CD14-positive monocyte (primary cell): ENCODE results near the gene P2RY6. TPM values are rescaled to one million over a fixed set of nuclear protein-coding genes. Genes with fewer than 3 reads are reported as not detected.

ENCODE experiments used
- DNase-seq, 3 donors: peaks; one replicate each; pipeline ENCODE4 v3.0.0-alpha.2; 2011 to 2022
- H2AFZ ChIP-seq: 2 replicates; pipeline ENCODE4 v1.6.0; 2012; ENCODE audit warnings: mild to moderate bottlenecking, low read depth, low read length, inconsistent platforms; ENCODE audit not compliant: insufficient read depth, poor library complexity, severe bottlenecking
- H3K27ac ChIP-seq, 2 donors: 1 replicate in 1 of 2; 2 replicates in 1 of 2; pipeline ENCODE4 v1.5.1; 2012 to 2013; ENCODE audit warnings: low read length in 2 of 2, control low read depth in 1 of 2, inconsistent platforms in 1 of 2, low read depth in 1 of 2, mild to moderate bottlenecking in 1 of 2
- H3K27me3 ChIP-seq, 2 donors: one replicate each; pipeline versions ENCODE4 v1.6.0 to v1.6.1; 2011 to 2013; ENCODE audit warnings: low read length in 2 of 2; ENCODE audit not compliant: control insufficient read depth in 2 of 2, insufficient read depth in 2 of 2
- H3K36me3 ChIP-seq, 2 donors: replicated peaks in 1 of 2; 1 replicate in 1 of 2; 2 replicates in 1 of 2; pipeline versions ENCODE4 v1.5.1 to v1.6.1; 2012 to 2013; ENCODE audit warnings: low read length in 2 of 2, control low read depth in 1 of 2, inconsistent platforms in 1 of 2, mild to moderate bottlenecking in 1 of 2; ENCODE audit not compliant: insufficient read depth in 2 of 2, control insufficient read depth in 1 of 2
- H3K4me1 ChIP-seq, 2 donors: 1 replicate in 1 of 2; 2 replicates in 1 of 2; pipeline versions ENCODE4 v1.5.1 to v1.6.1; 2012 to 2013; ENCODE audit warnings: low read length in 2 of 2, control low read depth in 1 of 2, inconsistent platforms in 1 of 2, mild to moderate bottlenecking in 1 of 2, moderate library complexity in 1 of 2; ENCODE audit not compliant: insufficient read depth in 2 of 2, control insufficient read depth in 1 of 2
- H3K4me2 ChIP-seq: replicated peaks from 2 replicates; pipeline ENCODE3; 2012; ENCODE audit warnings: low read length, moderate library complexity, mild to moderate bottlenecking; ENCODE audit not compliant: poor library complexity, severe bottlenecking; ENCODE audit errors: extremely low read depth
- H3K4me3 ChIP-seq, 3 experiments: fragments of 200-600 bp in 1 of 3; sonication (generic) in 1 of 3; replicated peaks in 1 of 3; 1 replicate in 2 of 3; 2 replicates in 1 of 3; pipeline ENCODE4 v1.5.1; 2011 to 2013; ENCODE audit warnings: low read length in 3 of 3, mild to moderate bottlenecking in 3 of 3, control low read depth in 2 of 3, low read depth in 2 of 3, inconsistent platforms in 1 of 3, moderate library complexity in 1 of 3
- H3K79me2 ChIP-seq: 2 replicates; pipeline ENCODE4 v1.6.0; 2012; ENCODE audit warnings: mild to moderate bottlenecking, control low read depth, inconsistent platforms, low read length, moderate library complexity; ENCODE audit not compliant: insufficient read depth
- H3K9ac ChIP-seq: 2 replicates; pipeline ENCODE4 v1.6.0; 2017; ENCODE audit warnings: low read length, mild to moderate bottlenecking; ENCODE audit not compliant: insufficient read depth, poor library complexity, severe bottlenecking
- H3K9me3 ChIP-seq, 2 donors: replicated peaks in 1 of 2; 1 replicate in 1 of 2; 2 replicates in 1 of 2; pipeline versions ENCODE4 v1.5.1 to v1.6.1; 2012 to 2013; ENCODE audit warnings: low read length in 2 of 2, control low read depth in 1 of 2; ENCODE audit not compliant: control insufficient read depth in 1 of 2, insufficient read depth in 1 of 2
- H4K20me1 ChIP-seq: 2 replicates; pipeline ENCODE4 v1.6.0; 2012; ENCODE audit warnings: mild to moderate bottlenecking, low read length, control low read depth, moderate library complexity; ENCODE audit not compliant: insufficient read depth
- H3K27ac Mint-ChIP-seq, 7 donors: one replicate each; pipeline ENCODE4 v1.8.0; 2020; ENCODE audit warnings: mild to moderate bottlenecking in 7 of 7, mixed read lengths in 7 of 7, moderate library complexity in 6 of 7, inconsistent platforms in 2 of 7
- H3K27me3 Mint-ChIP-seq, 3 donors: one replicate each; pipeline ENCODE4 v1.8.0; 2021 to 2022; ENCODE audit warnings: low read depth in 3 of 3, mild to moderate bottlenecking in 3 of 3, mixed read lengths in 3 of 3, moderate library complexity in 3 of 3, inconsistent platforms in 1 of 3
- H3K36me3 Mint-ChIP-seq, 2 donors: one replicate each; pipeline ENCODE4 v1.8.0; 2020; ENCODE audit warnings: mixed read lengths in 2 of 2, inconsistent platforms in 1 of 2, mild to moderate bottlenecking in 1 of 2
- H3K4me1 Mint-ChIP-seq: one replicate; pipeline ENCODE4 v1.8.0; 2020; ENCODE audit warnings: mild to moderate bottlenecking, mixed read lengths
- H3K4me3 Mint-ChIP-seq, 2 donors: one replicate each; pipeline ENCODE4 v1.8.0; 2020; ENCODE audit warnings: mild to moderate bottlenecking in 2 of 2, mixed read lengths in 2 of 2, moderate library complexity in 1 of 2
- H3K9me3 Mint-ChIP-seq, 7 donors: one replicate each; pipeline ENCODE4 v1.8.0; 2020 to 2022; ENCODE audit warnings: mixed read lengths in 7 of 7, mild to moderate bottlenecking in 6 of 7, moderate library complexity in 6 of 7, inconsistent platforms in 2 of 7
- WGBS: methylation state at CpG from one replicate; pipeline ENCODE4 v1.1.5; 2013; ENCODE audit warnings: missing lambda C conversion rate; ENCODE audit not compliant: insufficient coverage; 5-methylcytosine and 5-hydroxymethylcytosine counted together
- intact Hi-C, 2 donors: fragments of 100-400 bp; cut with micrococcal nuclease; formaldehyde crosslinking; loops; one replicate each; pipeline versions ENCODE4 v1.15.0 to v1.15.1; 2023
- polyA plus RNA-seq, 3 donors: library from polyadenylated mRNA; depleted of rRNA in 1 of 3; unstranded in 2 of 3; stranded (reverse) in 1 of 3; fragments of 300-500 nt in 2 of 3; fragments of >200 nt in 1 of 3; fragmentation: Illumina TruSeq in 2 of 3; gene quantifications; 1 replicate in 2 of 3; 2 replicates in 1 of 3; pipeline ENCODE4 v1.2.3, GENCODE V29; 2012 to 2021
- TF ChIP-seq, protein P1 (sequence below): fragments of 200-600 bp; IDR thresholded peaks from one replicate; pipeline ENCODE4 v1.8.0; 2022; ENCODE audit warnings: antibody characterized with exemption, mild to moderate bottlenecking

P2RY6 gene
- polyA plus RNA-seq, 3 donors, result 1.7 to 5.1 (median 1.8) TPM

DNA sequence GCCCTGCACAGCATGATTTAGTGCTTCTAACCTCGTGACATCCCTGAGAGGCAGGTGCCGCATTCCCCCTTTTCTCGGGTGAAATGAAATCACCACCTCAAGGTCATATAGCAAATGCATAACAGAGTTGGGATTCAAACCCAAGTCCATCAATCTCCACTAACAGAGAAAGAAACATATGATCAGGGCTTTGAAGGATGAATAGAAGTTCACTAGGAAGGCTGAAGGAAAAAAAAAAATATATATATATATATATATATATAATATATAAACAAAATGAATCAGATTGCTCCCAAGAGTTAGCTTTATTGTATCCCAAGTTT is 23.8 kb downstream of the P2RY6 start:
- no peak overlapping the region for H3K27ac ChIP-seq
- DNase-seq, result no peak
- no peaks in the 10 kb centered on the region for H4K20me1 ChIP-seq
- no peak overlapping the region for H3K27ac Mint-ChIP-seq
- H3K36me3 ChIP-seq, result peaks cover 0 to 2% of the 10 kb centered on the region in 2 donors
- no peak overlapping the region for H3K9ac ChIP-seq
- H3K27me3 ChIP-seq, result no peaks in the 10 kb centered on the region
- intact Hi-C loops, result loop anchor here in 1 of 2 donors (5.0 kb wide), 1 partner anchor 41 kb away; no protein-coding TSS in a partner anchor
- H3K4me3 ChIP-seq, result no peak overlapping the region
- no peak overlapping the region for H3K4me3 Mint-ChIP-seq
- H3K4me1 Mint-ChIP-seq, result peaks cover 35% of the 10 kb centered on the region
- no peak overlapping the region for H2AFZ ChIP-seq
- H3K4me2 ChIP-seq, result no peak overlapping the region
- WGBS, result 93% methylated on average over 3 of the region's 3 CpGs
- peaks cover 16 to 21% of the 10 kb centered on the region in 2 donors for H3K4me1 ChIP-seq
- no peaks in the 10 kb centered on the region for H3K79me2 ChIP-seq
- no peaks in the 10 kb centered on the region for H3K9me3 Mint-ChIP-seq
- peaks cover 5 to 10% of the 10 kb centered on the region in 2 donors for H3K36me3 Mint-ChIP-seq
- TF ChIP-seq, protein P1, sequence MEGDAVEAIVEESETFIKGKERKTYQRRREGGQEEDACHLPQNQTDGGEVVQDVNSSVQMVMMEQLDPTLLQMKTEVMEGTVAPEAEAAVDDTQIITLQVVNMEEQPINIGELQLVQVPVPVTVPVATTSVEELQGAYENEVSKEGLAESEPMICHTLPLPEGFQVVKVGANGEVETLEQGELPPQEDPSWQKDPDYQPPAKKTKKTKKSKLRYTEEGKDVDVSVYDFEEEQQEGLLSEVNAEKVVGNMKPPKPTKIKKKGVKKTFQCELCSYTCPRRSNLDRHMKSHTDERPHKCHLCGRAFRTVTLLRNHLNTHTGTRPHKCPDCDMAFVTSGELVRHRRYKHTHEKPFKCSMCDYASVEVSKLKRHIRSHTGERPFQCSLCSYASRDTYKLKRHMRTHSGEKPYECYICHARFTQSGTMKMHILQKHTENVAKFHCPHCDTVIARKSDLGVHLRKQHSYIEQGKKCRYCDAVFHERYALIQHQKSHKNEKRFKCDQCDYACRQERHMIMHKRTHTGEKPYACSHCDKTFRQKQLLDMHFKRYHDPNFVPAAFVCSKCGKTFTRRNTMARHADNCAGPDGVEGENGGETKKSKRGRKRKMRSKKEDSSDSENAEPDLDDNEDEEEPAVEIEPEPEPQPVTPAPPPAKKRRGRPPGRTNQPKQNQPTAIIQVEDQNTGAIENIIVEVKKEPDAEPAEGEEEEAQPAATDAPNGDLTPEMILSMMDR, result no peak
- peaks cover 5 to 15% (median 6%) of the 10 kb centered on the region in 3 donors for H3K27me3 Mint-ChIP-seq
- H3K9me3 ChIP-seq, result no peaks in the 10 kb centered on the region

DNA sequence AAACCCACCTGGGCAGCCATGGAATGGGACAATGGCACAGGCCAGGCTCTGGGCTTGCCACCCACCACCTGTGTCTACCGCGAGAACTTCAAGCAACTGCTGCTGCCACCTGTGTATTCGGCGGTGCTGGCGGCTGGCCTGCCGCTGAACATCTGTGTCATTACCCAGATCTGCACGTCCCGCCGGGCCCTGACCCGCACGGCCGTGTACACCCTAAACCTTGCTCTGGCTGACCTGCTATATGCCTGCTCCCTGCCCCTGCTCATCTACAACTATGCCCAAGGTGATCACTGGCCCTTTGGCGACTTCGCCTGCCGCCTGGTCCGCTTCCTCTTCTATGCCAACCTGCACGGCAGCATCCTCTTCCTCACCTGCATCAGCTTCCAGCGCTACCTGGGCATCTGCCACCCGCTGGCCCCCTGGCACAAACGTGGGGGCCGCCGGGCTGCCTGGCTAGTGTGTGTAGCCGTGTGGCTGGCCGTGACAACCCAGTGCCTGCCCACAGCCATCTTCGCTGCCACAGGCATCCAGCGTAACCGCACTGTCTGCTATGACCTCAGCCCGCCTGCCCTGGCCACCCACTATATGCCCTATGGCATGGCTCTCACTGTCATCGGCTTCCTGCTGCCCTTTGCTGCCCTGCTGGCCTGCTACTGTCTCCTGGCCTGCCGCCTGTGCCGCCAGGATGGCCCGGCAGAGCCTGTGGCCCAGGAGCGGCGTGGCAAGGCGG is 24.5 kb downstream of the P2RY6 start:
- Histone ChIP-seq H3K79me2 (no peaks in the 10 kb centered on the region), H3K27ac (no peak overlapping the region), H3K4me3 (no peak overlapping the region), H3K27me3 (no peaks in the 10 kb centered on the region), H2AFZ (no peak overlapping the region), H3K9ac (no peak overlapping the region), H3K4me1 (peaks cover 17 to 21% of the 10 kb centered on the region in 2 donors), H3K9me3 (no peaks in the 10 kb centered on the region), H4K20me1 (no peaks in the 10 kb centered on the region), H3K36me3 (peaks cover 0 to 2% of the 10 kb centered on the region in 2 donors), H3K4me2 (no peak overlapping the region)
- Mint-ChIP-seq H3K4me1 (peaks cover 35% of the 10 kb centered on the region), H3K9me3 (no peaks in the 10 kb centered on the region), H3K4me3 (no peak overlapping the region), H3K27ac (peak overlapping the region in 1 of 7 donors; percentile 77), H3K27me3 (peaks cover 5 to 15% (median 6%) of the 10 kb centered on the region in 3 donors), H3K36me3 (peaks cover 5 to 7% of the 10 kb centered on the region in 2 donors)
- TF ChIP-seq, protein P1, result no peak
- intact Hi-C loops, result loop anchor here in 1 of 2 donors (5.0 kb wide), 1 partner anchor 41 kb away; no protein-coding TSS in a partner anchor
- no peak for DNase-seq
- 95% methylated on average over 34 of the region's 35 CpGs for WGBS
